ENCODE data around the gene LAIR2.
"Not testable (repeated sequence)": the region's sequence is repeated elsewhere in the genome, so short reads cannot be mapped to it uniquely, and the experiment has no call there.

- not testable (repeated sequence) for TF ChIP-seq EZH2phosphoT487, CTCF (IDR thresholded peaks at IDR 0.05)
Observed at GRCh38 chr19:54497747-54498450, 4.7 kb upstream of the LAIR2 start.

All from neural progenitor cell (in vitro differentiated cells).